ENCODE data around the gene SEMA4D.

The SEMA4D gene

GRCh38 chr9:89455356-89455824 is 42.5 kb downstream of the SEMA4D start:
- Histone ChIP-seq H2AFZ (ENCODE audit: low read length) (no peak overlapping the region), H3K9ac (ENCODE audit: low read depth, low read length, poor library complexity, severe bottlenecking) (no peak overlapping the region), H3K79me2 (ENCODE audit: insufficient read depth, low read length) (peaks cover 98% of the 10 kb centered on the region), H4K20me1 (ENCODE audit: insufficient read depth, low read length, poor library complexity, severe bottlenecking) (peaks cover 92% of the 10 kb centered on the region), H3F3A (ENCODE audit: low read depth) (no peaks in the 10 kb centered on the region; the same call in 1 of the 2 replicates), H3K36me3 (ENCODE audit: insufficient read depth, low read length) (peaks cover 73% of the 10 kb centered on the region; the same call in 1 of the 2 replicates), H3K27me3 (ENCODE audit: insufficient read depth, low read length, poor library complexity, severe bottlenecking) (no peaks in the 10 kb centered on the region), H3K4me3 (ENCODE audit: low read length, poor library complexity, severe bottlenecking) (no peak overlapping the region), H3K4me2 (ENCODE audit: low read depth, low read length, poor library complexity, severe bottlenecking) (peak overlapping the region; percentile 38), H3K9me3 (ENCODE audit: insufficient read depth, low read depth, low read length) (no peaks in the 10 kb centered on the region), H3K9me2 (replicated peaks; ENCODE audit: low read depth, low read length) (no peaks in the 10 kb centered on the region), H3K4me1 (ENCODE audit: insufficient read depth, low read length, poor library complexity, severe bottlenecking) (peaks cover 43% of the 10 kb centered on the region)
- TF ChIP-seq, protein P1, sequence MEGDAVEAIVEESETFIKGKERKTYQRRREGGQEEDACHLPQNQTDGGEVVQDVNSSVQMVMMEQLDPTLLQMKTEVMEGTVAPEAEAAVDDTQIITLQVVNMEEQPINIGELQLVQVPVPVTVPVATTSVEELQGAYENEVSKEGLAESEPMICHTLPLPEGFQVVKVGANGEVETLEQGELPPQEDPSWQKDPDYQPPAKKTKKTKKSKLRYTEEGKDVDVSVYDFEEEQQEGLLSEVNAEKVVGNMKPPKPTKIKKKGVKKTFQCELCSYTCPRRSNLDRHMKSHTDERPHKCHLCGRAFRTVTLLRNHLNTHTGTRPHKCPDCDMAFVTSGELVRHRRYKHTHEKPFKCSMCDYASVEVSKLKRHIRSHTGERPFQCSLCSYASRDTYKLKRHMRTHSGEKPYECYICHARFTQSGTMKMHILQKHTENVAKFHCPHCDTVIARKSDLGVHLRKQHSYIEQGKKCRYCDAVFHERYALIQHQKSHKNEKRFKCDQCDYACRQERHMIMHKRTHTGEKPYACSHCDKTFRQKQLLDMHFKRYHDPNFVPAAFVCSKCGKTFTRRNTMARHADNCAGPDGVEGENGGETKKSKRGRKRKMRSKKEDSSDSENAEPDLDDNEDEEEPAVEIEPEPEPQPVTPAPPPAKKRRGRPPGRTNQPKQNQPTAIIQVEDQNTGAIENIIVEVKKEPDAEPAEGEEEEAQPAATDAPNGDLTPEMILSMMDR (conservative IDR thresholded peaks at IDR 0.05; ENCODE audit: low read length): no peak
- no peak for TF ChIP-seq EZH2phosphoT487 (IDR thresholded peaks at IDR 0.05; ENCODE audit: borderline replicate concordance)

DNA sequence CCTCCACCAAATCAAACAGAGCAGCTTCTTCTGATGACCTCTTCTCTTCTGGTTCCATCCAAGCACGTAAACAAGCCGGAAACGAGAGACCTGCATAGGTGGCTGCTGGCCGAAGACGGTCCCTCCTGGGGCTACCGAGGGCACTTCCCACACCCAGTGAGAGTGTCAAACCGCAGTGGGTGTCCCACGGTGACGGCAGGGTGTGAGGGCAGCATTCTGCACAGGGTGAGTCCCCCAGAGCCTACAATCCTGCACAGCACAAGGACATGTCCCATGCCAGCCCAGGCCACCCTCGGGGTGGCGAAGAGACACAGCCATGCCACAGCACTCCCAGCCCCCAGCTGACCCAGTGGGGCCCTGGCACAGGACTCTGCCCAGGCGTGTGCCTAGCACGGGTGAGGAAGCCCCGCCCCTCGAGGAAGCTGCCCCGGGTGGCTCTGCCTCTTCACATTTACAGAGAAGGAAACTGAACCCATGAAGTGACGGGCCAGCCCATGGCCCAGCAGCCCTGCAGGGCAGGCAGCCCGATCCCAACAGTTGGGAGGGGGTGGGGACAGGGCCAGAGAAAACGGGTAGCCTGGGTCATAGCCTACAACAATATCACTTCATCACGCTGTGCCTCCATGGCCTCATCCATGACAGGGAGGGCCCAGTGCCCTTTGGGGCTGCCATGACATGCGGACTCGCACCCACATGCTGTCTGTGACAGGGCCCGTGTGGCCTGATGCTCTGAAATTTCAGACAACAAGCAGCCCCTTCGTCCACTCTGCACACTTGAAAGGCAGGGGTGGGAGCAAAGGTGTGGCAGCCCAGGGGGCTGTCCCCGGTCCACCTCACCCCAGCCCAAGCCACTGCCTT is 43.2 kb downstream of the SEMA4D start:
- Histone ChIP-seq H3F3A (ENCODE audit: low read depth) (no peaks in the 10 kb centered on the region; the same call in 1 of the 2 replicates), H3K4me2 (ENCODE audit: low read depth, low read length, poor library complexity, severe bottlenecking) (peak overlapping the region; percentile 38), H4K20me1 (ENCODE audit: insufficient read depth, low read length, poor library complexity, severe bottlenecking) (peaks cover 92% of the 10 kb centered on the region), H3K9me2 (replicated peaks; ENCODE audit: low read depth, low read length) (no peaks in the 10 kb centered on the region), H3K4me3 (ENCODE audit: low read length, poor library complexity, severe bottlenecking) (no peak overlapping the region), H2AFZ (ENCODE audit: low read length) (no peak overlapping the region), H3K9ac (ENCODE audit: low read depth, low read length, poor library complexity, severe bottlenecking) (no peak overlapping the region), H3K27me3 (ENCODE audit: insufficient read depth, low read length, poor library complexity, severe bottlenecking) (no peaks in the 10 kb centered on the region), H3K4me1 (ENCODE audit: insufficient read depth, low read length, poor library complexity, severe bottlenecking) (peaks cover 37% of the 10 kb centered on the region), H3K79me2 (ENCODE audit: insufficient read depth, low read length) (peaks cover 98% of the 10 kb centered on the region), H3K36me3 (ENCODE audit: insufficient read depth, low read length) (peaks cover 73% of the 10 kb centered on the region; the same call in 1 of the 2 replicates), H3K9me3 (ENCODE audit: insufficient read depth, low read depth, low read length) (no peaks in the 10 kb centered on the region)
- TF ChIP-seq, protein P1 (conservative IDR thresholded peaks at IDR 0.05; ENCODE audit: low read length): no peak
- no peak for TF ChIP-seq EZH2phosphoT487 (IDR thresholded peaks at IDR 0.05; ENCODE audit: borderline replicate concordance)

- H2AFZ ChIP-seq (ENCODE audit: low read length): no peak overlapping the region
- H3K9me2 ChIP-seq (replicated peaks; ENCODE audit: low read depth, low read length): no peaks in the 10 kb centered on the region
- no peak overlapping the region for H3K4me2 ChIP-seq (ENCODE audit: low read depth, low read length, poor library complexity, severe bottlenecking)
- TF ChIP-seq EZH2phosphoT487 (IDR thresholded peaks at IDR 0.05; ENCODE audit: borderline replicate concordance): no peak
- TF ChIP-seq, protein P1 (conservative IDR thresholded peaks at IDR 0.05; ENCODE audit: low read length): no peak
- peaks cover 98% of the 10 kb centered on the region for H3K79me2 ChIP-seq (ENCODE audit: insufficient read depth, low read length)
- no peak overlapping the region for H3K4me3 ChIP-seq (ENCODE audit: low read length, poor library complexity, severe bottlenecking)
- no peak overlapping the region for H3K9ac ChIP-seq (ENCODE audit: low read depth, low read length, poor library complexity, severe bottlenecking)
- H3K36me3 ChIP-seq (ENCODE audit: insufficient read depth, low read length): peaks cover 73% of the 10 kb centered on the region; the same call in 1 of the 2 replicates
- H3K9me3 ChIP-seq (ENCODE audit: insufficient read depth, low read depth, low read length): no peaks in the 10 kb centered on the region
- no peaks in the 10 kb centered on the region; the same call in 1 of the 2 replicates for H3F3A ChIP-seq (ENCODE audit: low read depth)
- peaks cover 31% of the 10 kb centered on the region for H3K4me1 ChIP-seq (ENCODE audit: insufficient read depth, low read length, poor library complexity, severe bottlenecking)
- H4K20me1 ChIP-seq (ENCODE audit: insufficient read depth, low read length, poor library complexity, severe bottlenecking): peaks cover 92% of the 10 kb centered on the region
- no peaks in the 10 kb centered on the region for H3K27me3 ChIP-seq (ENCODE audit: insufficient read depth, low read length, poor library complexity, severe bottlenecking)
Observed at GRCh38 chr9:89453452-89453851, 44.5 kb downstream of the SEMA4D start.
